ENCODE measurements around the gene AP3S2.

The AP3S2 gene

GRCh38 chr15:89818287-89818686 is 75.5 kb downstream of the AP3S2 start:
- no peak for DNase-seq

- DNase-seq, result no peak
These were observed 76.0 kb downstream of the AP3S2 start for GRCh38 chr15:89817701-89818280.

GRCh38 chr15:89815769-89816168 is 78.0 kb downstream of the AP3S2 start:
- DNase-seq, result no peak

GRCh38 chr15:89814112-89814742 is 79.6 kb downstream of the AP3S2 start:
- no peak for DNase-seq

GRCh38 chr15:89813381-89814111 is 80.2 kb downstream of the AP3S2 start:
- DNase-seq, result no peak

GRCh38 chr15:89812847-89813320 is 80.9 kb downstream of the AP3S2 start:
- DNase-seq, result no peak

GRCh38 chr15:89812011-89812846 is 81.6 kb downstream of the AP3S2 start:
- DNase-seq, result no peak

GRCh38 chr15:89810837-89811236 is 83.0 kb downstream of the AP3S2 start:
- no peak for DNase-seq

- DNase-seq, result no peak
These were observed 84.0 kb downstream of the AP3S2 start for GRCh38 chr15:89809787-89810148.

- DNase-seq, result no peak
These were observed 84.6 kb downstream of the AP3S2 start for GRCh38 chr15:89809093-89809786.

GRCh38 chr15:89808160-89808870 is 85.5 kb downstream of the AP3S2 start:
- DNase-seq, result no peak

- DNase-seq, result no peak
These were observed 86.1 kb downstream of the AP3S2 start for GRCh38 chr15:89807689-89808088.

- DNase-seq, result no peak
These were observed 86.9 kb downstream of the AP3S2 start for GRCh38 chr15:89806559-89807550.

GRCh38 chr15:89806210-89806558 is 87.6 kb downstream of the AP3S2 start:
- no peak for DNase-seq

- no peak for DNase-seq
These were observed 88.3 kb downstream of the AP3S2 start for GRCh38 chr15:89805241-89806209.

GRCh38 chr15:89803941-89804800 is 89.6 kb downstream of the AP3S2 start:
- no peak for DNase-seq

Measured in hypothalamus (tissue), 51 donors.